RKO (cell line): ENCODE data around the gene TRMT11.

ENCODE experiments used
- DNase-seq: peaks from one replicate; pipeline ENCODE4 v3.0.0-alpha.2; 2016; ENCODE audit warnings: low spot score

The TRMT11 gene

DNA sequence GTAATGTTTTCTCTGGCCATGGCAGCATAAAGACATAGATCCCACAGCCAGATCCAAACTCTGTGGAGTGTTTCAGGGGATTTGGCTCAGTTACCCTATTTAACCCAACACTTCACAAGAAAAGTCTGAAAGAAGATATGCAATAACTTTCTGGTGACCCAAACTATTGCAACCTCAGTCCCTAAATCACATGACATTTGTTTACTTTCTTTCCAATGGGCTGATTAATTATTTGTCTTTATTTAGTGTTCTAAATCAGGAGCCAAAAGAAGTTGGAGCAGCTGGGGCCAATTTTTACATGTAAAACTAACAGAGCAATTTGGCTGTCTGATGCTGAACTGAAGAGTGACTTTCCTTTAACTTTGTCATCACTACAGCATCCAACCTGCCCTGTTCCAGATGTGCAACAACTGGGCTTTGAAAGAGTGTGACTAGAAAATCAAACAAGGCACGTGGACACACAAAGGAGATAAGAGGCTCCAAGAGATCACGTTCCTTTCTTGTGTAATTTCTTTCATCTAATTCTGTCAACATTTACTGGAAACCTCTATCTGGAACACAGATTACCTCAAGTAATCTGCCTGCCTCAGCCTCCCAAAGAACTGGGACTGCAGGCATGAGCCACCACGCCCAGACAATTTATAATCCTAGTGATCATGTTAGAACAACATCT, 90.8 kb downstream of the TRMT11 start:
- DNase-seq = no peak

DNA sequence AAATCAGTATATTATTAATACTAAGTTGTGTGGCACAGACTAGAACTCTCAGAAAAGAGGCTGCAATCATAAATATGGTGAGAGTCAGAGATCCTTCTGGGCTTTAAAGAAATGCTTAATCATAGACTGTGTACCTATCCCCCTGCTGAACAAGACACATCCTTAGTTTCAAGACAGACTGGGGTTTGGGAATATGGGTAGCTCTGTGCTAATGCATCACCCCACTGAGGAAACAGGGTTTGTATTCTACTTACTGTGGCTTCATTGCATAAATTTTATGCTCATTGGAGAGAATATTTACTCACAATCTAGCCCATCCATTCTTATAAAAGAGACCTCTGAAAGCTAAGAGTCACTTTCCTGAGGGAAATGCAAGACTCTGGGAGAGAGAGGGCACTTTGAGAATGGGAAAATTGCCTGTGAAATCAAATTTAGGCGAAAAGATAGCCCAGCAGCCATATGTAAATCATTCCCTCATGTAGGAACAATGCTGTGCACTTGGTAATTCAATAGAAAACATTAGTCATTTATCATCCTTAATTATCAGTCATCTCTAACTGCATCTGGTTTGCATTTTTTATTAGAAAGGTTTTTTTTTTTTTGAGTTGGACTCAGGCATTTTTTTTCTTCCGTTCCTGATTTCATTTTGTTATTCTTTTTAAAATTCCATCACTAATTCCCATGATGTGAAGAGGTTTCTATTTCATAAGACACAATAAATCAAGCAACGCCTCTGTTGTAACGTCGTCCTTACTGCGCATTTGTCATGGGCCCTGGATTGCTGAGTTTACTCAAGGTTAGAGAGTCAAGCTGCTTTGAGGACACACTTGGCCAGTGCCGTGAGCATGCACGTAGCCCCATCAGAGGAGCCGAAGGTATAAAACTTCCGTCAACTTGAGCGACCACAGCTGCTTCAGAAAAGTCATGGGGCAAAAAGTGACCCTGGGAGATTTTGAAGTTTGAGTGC, 91.8 kb downstream of the TRMT11 start:
- no peak for DNase-seq

DNA sequence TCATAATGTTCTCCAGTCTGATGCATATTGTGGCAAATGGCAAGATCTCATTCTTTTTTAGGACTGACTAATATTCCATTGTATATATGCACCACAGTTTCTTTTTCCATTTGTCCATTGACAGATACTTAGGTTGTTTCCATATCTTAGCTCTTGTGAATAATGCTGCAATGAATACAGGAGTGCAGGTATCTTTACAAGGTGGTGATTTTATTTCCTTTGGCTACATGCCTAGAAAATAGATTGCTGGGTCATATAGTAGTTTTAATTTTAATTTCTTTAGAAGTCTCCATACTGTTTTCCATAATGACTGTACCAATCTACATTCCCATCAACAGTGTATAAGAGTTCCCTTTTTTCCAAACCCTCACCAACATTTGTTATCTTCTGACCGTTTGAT, 97.5 kb downstream of the TRMT11 start:
- no peak for DNase-seq

DNA sequence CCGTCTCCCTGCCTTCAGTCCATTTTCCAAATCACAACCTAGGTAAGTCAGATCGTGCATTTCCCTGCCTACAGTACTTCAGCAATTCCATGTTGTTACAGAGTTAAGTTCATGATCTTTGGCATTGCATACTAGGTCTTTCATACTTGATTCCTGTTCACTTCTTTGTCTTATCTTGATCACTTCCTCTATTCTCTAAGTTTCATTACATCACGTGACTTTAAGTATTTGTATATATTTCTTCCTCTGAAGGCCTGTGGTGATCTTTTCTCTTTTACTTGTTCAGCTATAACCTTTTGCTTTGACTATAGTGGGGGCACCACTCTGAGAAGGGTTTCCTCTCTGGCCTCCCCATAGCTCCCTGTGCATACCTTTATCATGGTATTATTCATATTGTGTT, 100.2 kb downstream of the TRMT11 start:
- DNase-seq = no peak
